Keratinocyte (primary cell): ENCODE measurements around the gene TMEM132D. TPM values are rescaled to one million over a fixed set of nuclear protein-coding genes. Genes with fewer than 3 reads are reported as not detected.

Experiments
- DNase-seq: peaks from one replicate; pipeline ENCODE4 v3.0.0-alpha.2; 2011; ENCODE audit warnings: low read depth, missing footprints, low spot score
- FAIRE-seq: peaks from 2 replicates; lab custom pipeline; 2011; peaks lifted over from hg19 to GRCh38; lab: Jason Lieb, UNC
- H2AFZ ChIP-seq: 2 replicates; pipeline ENCODE4 v1.6.0; 2012; ENCODE audit warnings: low read length, control low read depth, inconsistent platforms; ENCODE audit not compliant: control insufficient read depth
- H3K27ac ChIP-seq: 2 replicates; pipeline ENCODE4 v1.5.1; 2011; ENCODE audit warnings: low read length; ENCODE audit not compliant: control insufficient read depth, insufficient read depth
- H3K27me3 ChIP-seq: 3 replicates; pipeline ENCODE4 v1.6.0; 2011; ENCODE audit warnings: low read length; ENCODE audit not compliant: control insufficient read depth, insufficient read depth; ENCODE audit errors: extremely low read depth
- H3K36me3 ChIP-seq, 2 experiments: 2 replicates in 1 of 2; 3 replicates in 1 of 2; pipeline ENCODE4 v1.5.1; 2011; ENCODE audit warnings: low read length in 2 of 2, mild to moderate bottlenecking in 1 of 2; ENCODE audit not compliant: control insufficient read depth in 2 of 2, insufficient read depth in 2 of 2; ENCODE audit errors: extremely low read depth in 1 of 2
- H3K4me1 ChIP-seq: 3 replicates; pipeline ENCODE4 v1.5.1; 2011; ENCODE audit warnings: low read length; ENCODE audit not compliant: control insufficient read depth, insufficient read depth; ENCODE audit errors: extremely low read depth
- H3K4me2 ChIP-seq: 3 replicates; pipeline ENCODE4 v1.6.0; 2011; ENCODE audit warnings: low read depth, low read length; ENCODE audit not compliant: control insufficient read depth, insufficient read depth; ENCODE audit errors: extremely low read depth
- H3K4me3 ChIP-seq, 3 experiments: fragments of 200-600 bp in 1 of 3; sonication (generic) in 1 of 3; 2 replicates in 2 of 3; 3 replicates in 1 of 3; pipeline ENCODE4 v1.5.1; 2011 to 2016; ENCODE audit warnings: low read length in 3 of 3, mild to moderate bottlenecking in 3 of 3, control low read depth in 2 of 3, inconsistent platforms in 1 of 3, low read depth in 1 of 3, mixed read lengths in 1 of 3, mixed run types in 1 of 3, moderate library complexity in 1 of 3; ENCODE audit not compliant: control insufficient read depth in 2 of 3, insufficient read depth in 2 of 3; ENCODE audit errors: extremely low read depth in 1 of 3
- H3K79me2 ChIP-seq: 2 replicates; pipeline ENCODE4 v1.6.0; 2012; ENCODE audit warnings: low read length; ENCODE audit not compliant: control insufficient read depth, insufficient read depth
- H3K9ac ChIP-seq: 3 replicates; pipeline ENCODE4 v1.6.0; 2011; ENCODE audit warnings: low read length; ENCODE audit not compliant: control insufficient read depth, insufficient read depth; ENCODE audit errors: extremely low read depth
- H3K9me1 ChIP-seq: 3 replicates; pipeline ENCODE4 v1.6.0; 2011; ENCODE audit warnings: low read length; ENCODE audit not compliant: control insufficient read depth, insufficient read depth; ENCODE audit errors: extremely low read depth
- H3K9me3 ChIP-seq: 2 replicates; pipeline ENCODE4 v1.5.1; 2012; ENCODE audit warnings: low read depth, low read length; ENCODE audit not compliant: control insufficient read depth
- H4K20me1 ChIP-seq: 3 replicates; pipeline ENCODE4 v1.6.0; 2011; ENCODE audit warnings: low read length; ENCODE audit not compliant: control insufficient read depth, insufficient read depth; ENCODE audit errors: extremely low read depth
- CTCF ChIP-seq, 3 experiments: IDR thresholded peaks in 1 of 3; conservative IDR thresholded peaks in 1 of 3; optimal IDR thresholded peaks in 1 of 3; 2 replicates in 2 of 3; 3 replicates in 1 of 3; pipeline versions ENCODE3 to v1.5.1; 2011; ENCODE audit warnings: low read length in 3 of 3, mild to moderate bottlenecking in 3 of 3, moderate library complexity in 2 of 3, control low read depth in 1 of 3, inconsistent platforms in 1 of 3; ENCODE audit not compliant: insufficient read depth in 2 of 3; ENCODE audit errors: extremely low read depth in 1 of 3
- EZH2 ChIP-seq: IDR thresholded peaks from one replicate; pipeline ENCODE4 v1.6.1; 2012; ENCODE audit warnings: inconsistent platforms, mild to moderate bottlenecking, low read length, moderate library complexity
- dilution Hi-C: fragments of 300-500 bp; cut with MboI; formaldehyde crosslinking; loops from one replicate; pipeline ENCODE4 v1.7.0; 2020; ENCODE audit warnings: low sequenced_read_pairs; ENCODE audit not compliant: extremely low pct_ligation_motif_present
- polyA plus RNA-seq, 5 experiments: library from polyadenylated mRNA; depleted of rRNA in 3 of 5; stranded (reverse) in 3 of 5; stranded (forward) in 1 of 5; unstranded in 1 of 5; fragments of >200 nt; gene quantifications; 1 replicate in 1 of 5; 2 replicates in 3 of 5; 3 replicates in 1 of 5; pipeline versions ENCODE4 v1.2.1 to v1.2.3, GENCODE V29; 2011 to 2012; ENCODE audit warnings: missing spikeins in 2 of 5, low read depth in 1 of 5, low replicate concordance in 1 of 5

The TMEM132D gene
- polyA plus RNA-seq, 1 donor (not counting 4 experiments of a cell fraction or from before 2014, with no cell fraction given): not detected

- dilution Hi-C loops: no loop called here
- no peak overlapping the region for H3K27ac ChIP-seq
- no peak overlapping the region for H3K4me3 ChIP-seq
- no peaks in the 10 kb centered on the region for H3K79me2 ChIP-seq
- no peaks in the 10 kb centered on the region for H3K9me1 ChIP-seq
- H2AFZ ChIP-seq: no peak overlapping the region
- H4K20me1 ChIP-seq: no peaks in the 10 kb centered on the region
- H3K36me3 ChIP-seq: no peaks in the 10 kb centered on the region
- FAIRE-seq: no peak
- no peak overlapping the region for H3K4me2 ChIP-seq
- no peaks in the 10 kb centered on the region for H3K27me3 ChIP-seq
- H3K9me3 ChIP-seq: peaks cover 8% of the 10 kb centered on the region
- DNase-seq: no peak
- TF ChIP-seq CTCF (optimal IDR thresholded peaks at IDR 0.05 in 1 of 3, IDR thresholded peaks at IDR 0.05 in 1 of 3, conservative IDR thresholded peaks at IDR 0.05 in 1 of 3; ENCODE audit: extremely low read depth in 1 of 3, insufficient read depth in 2 of 3, low read length in 3 of 3) (no peak), EZH2 (no peak)
- no peak overlapping the region for H3K9ac ChIP-seq
- no peaks in the 10 kb centered on the region for H3K4me1 ChIP-seq
Observed at GRCh38 chr12:129258781-129259318, 645.0 kb downstream of the TMEM132D start.

GRCh38 chr12:129257524-129257923, 646.3 kb downstream of the TMEM132D start:
- Histone ChIP-seq H3K36me3 (no peaks in the 10 kb centered on the region), H3K4me1 (no peaks in the 10 kb centered on the region), H3K9me3 (peaks cover 8% of the 10 kb centered on the region), H3K79me2 (no peaks in the 10 kb centered on the region), H3K27me3 (no peaks in the 10 kb centered on the region), H3K4me2 (no peak overlapping the region), H4K20me1 (no peaks in the 10 kb centered on the region), H3K27ac (no peak overlapping the region), H2AFZ (no peak overlapping the region), H3K4me3 (no peak overlapping the region), H3K9me1 (no peaks in the 10 kb centered on the region), H3K9ac (no peak overlapping the region)
- DNase-seq (no peak), FAIRE-seq (no peak)
- no peak for TF ChIP-seq CTCF (optimal IDR thresholded peaks at IDR 0.05 in 1 of 3, IDR thresholded peaks at IDR 0.05 in 1 of 3, conservative IDR thresholded peaks at IDR 0.05 in 1 of 3; ENCODE audit: extremely low read depth in 1 of 3, insufficient read depth in 2 of 3, low read length in 3 of 3)
- dilution Hi-C loops: no loop called here
